Neuronal stem cell (in vitro differentiated cells): ENCODE data around the gene KCNJ6.

Experiments
- DNase-seq: peaks from one replicate; pipeline ENCODE4 v3.0.0-alpha.2; 2013; ENCODE audit warnings: low spot score
- H2AFZ ChIP-seq: one replicate; pipeline ENCODE4 v1.6.1; 2013; ENCODE audit warnings: mild to moderate bottlenecking, low read length, inconsistent platforms
- H2AK5ac ChIP-seq: 2 replicates; pipeline ENCODE4 v1.6.1; 2013; ENCODE audit warnings: low read depth, mild to moderate bottlenecking, inconsistent platforms, low read length, moderate library complexity, mixed read lengths
- H2BK120ac ChIP-seq: 2 replicates; pipeline ENCODE4 v1.6.1; 2013; ENCODE audit warnings: low read depth, mild to moderate bottlenecking, inconsistent platforms, low read length, moderate library complexity, mixed read lengths
- H2BK12ac ChIP-seq: one replicate; pipeline ENCODE4 v1.6.1; 2013; ENCODE audit warnings: low read length, inconsistent platforms
- H2BK15ac ChIP-seq: 2 replicates; pipeline ENCODE4 v1.6.1; 2013; ENCODE audit warnings: mild to moderate bottlenecking, low read length, inconsistent platforms, mixed read lengths
- H2BK5ac ChIP-seq: one replicate; pipeline ENCODE4 v1.6.1; 2013; ENCODE audit warnings: inconsistent platforms, mild to moderate bottlenecking, low read length, moderate library complexity
- H3K14ac ChIP-seq: one replicate; pipeline ENCODE4 v1.6.1; 2013; ENCODE audit warnings: low read length, inconsistent platforms
- H3K18ac ChIP-seq: 2 replicates; pipeline ENCODE4 v1.6.1; 2013; ENCODE audit warnings: low read length, inconsistent platforms
- H3K23ac ChIP-seq: 2 replicates; pipeline ENCODE4 v1.6.1; 2013; ENCODE audit warnings: low read depth, mild to moderate bottlenecking, mixed read lengths, low read length, inconsistent platforms; ENCODE audit not compliant: poor library complexity
- H3K27ac ChIP-seq: replicated peaks from 3 replicates; pipeline ENCODE4 v1.5.1; 2013; ENCODE audit warnings: low read length, inconsistent platforms
- H3K27me3 ChIP-seq, 3 experiments: 2 replicates each; pipeline ENCODE4 v1.6.1; 2013; ENCODE audit warnings: low read length in 3 of 3, mild to moderate bottlenecking in 2 of 3, inconsistent platforms in 1 of 3, low read depth in 1 of 3, mixed read lengths in 1 of 3, moderate library complexity in 1 of 3; ENCODE audit not compliant: control insufficient read depth in 3 of 3, insufficient read depth in 3 of 3
- H3K36me3 ChIP-seq, 2 donors: replicated peaks in 1 of 2; 2 replicates each; pipeline ENCODE4 v1.6.1; 2013; ENCODE audit warnings: low read length in 2 of 2; ENCODE audit not compliant: control insufficient read depth in 2 of 2, insufficient read depth in 2 of 2
- H3K4ac ChIP-seq: 2 replicates; pipeline ENCODE4 v1.6.1; 2013; ENCODE audit warnings: inconsistent platforms, mild to moderate bottlenecking, low read length, moderate library complexity
- H3K4me1 ChIP-seq, 2 donors: 1 replicate in 1 of 2; 2 replicates in 1 of 2; pipeline ENCODE4 v1.6.1; 2013; ENCODE audit warnings: low read length in 2 of 2, low read depth in 1 of 2; ENCODE audit not compliant: control insufficient read depth in 2 of 2, insufficient read depth in 1 of 2
- H3K4me2 ChIP-seq: one replicate; pipeline ENCODE4 v1.6.1; 2013; ENCODE audit warnings: mild to moderate bottlenecking, low read length, inconsistent platforms; ENCODE audit not compliant: insufficient read depth, poor library complexity, severe bottlenecking
- H3K4me3 ChIP-seq, 2 donors: 2 replicates each; pipeline ENCODE4 v1.5.1; 2013; ENCODE audit warnings: low read length in 2 of 2, mild to moderate bottlenecking in 2 of 2, inconsistent platforms in 1 of 2, moderate library complexity in 1 of 2
- H3K79me1 ChIP-seq: one replicate; pipeline ENCODE4 v1.6.1; 2013; ENCODE audit warnings: low read depth, mild to moderate bottlenecking, inconsistent platforms, low read length, moderate library complexity
- H3K9ac ChIP-seq: one replicate; pipeline ENCODE4 v1.6.1; 2013; ENCODE audit warnings: mild to moderate bottlenecking, low read depth, low read length, inconsistent platforms; ENCODE audit not compliant: poor library complexity
- H3K9me3 ChIP-seq, 2 donors: replicated peaks in 1 of 2; 2 replicates each; pipeline versions ENCODE3 to v1.6.1; 2013; ENCODE audit warnings: low read length in 2 of 2, mild to moderate bottlenecking in 2 of 2, inconsistent platforms in 1 of 2, low read depth in 1 of 2, mixed read lengths in 1 of 2, moderate library complexity in 1 of 2; ENCODE audit not compliant: control insufficient read depth in 2 of 2, insufficient read depth in 1 of 2
- H4K8ac ChIP-seq: one replicate; pipeline ENCODE4 v1.6.1; 2013; ENCODE audit warnings: low read depth, mild to moderate bottlenecking, inconsistent platforms, low read length, moderate library complexity
- H4K91ac ChIP-seq: one replicate; pipeline ENCODE4 v1.6.1; 2013; ENCODE audit warnings: low read length, low read depth, mild to moderate bottlenecking, inconsistent platforms; ENCODE audit not compliant: poor library complexity
- WGBS, 2 donors: extraction: QIAGEN DNeasy Blood & Tissue Kit; methylation state at CpG; one replicate each; pipeline ENCODE4 v1.1.7; 2013; ENCODE audit warnings: missing lambda C conversion rate in 2 of 2, mixed read lengths in 1 of 2; ENCODE audit not compliant: insufficient read length in 2 of 2, insufficient replicate concordance in 1 of 2; ENCODE audit errors: extremely low coverage in 2 of 2; 5-methylcytosine and 5-hydroxymethylcytosine counted together

Gene KCNJ6

DNA sequence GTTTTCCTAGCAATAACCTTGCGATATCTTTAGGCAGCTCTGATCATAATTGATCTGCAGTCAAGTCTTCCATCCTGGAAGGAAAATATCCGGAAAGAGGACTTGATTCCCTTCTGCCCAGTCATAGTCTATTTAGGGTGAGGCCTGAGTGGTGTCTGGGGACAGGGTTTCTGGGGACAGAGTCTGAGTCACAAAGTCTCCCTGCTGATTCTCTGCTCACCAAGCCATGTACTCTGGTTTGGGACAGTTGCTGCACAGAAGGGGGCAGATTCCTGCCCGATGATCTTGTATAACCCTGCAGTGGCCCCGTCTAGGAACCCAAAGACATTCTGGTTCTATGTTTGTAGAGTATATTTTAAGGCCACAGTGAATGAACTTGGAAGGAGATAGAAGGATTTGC, 178.8 kb downstream of the KCNJ6 start:
- Histone ChIP-seq H3K9me3 (no peaks in the 10 kb centered on the region), H3K27ac (no peak overlapping the region), H3K27me3 (no peaks in the 10 kb centered on the region), H3K36me3 (no peaks in the 10 kb centered on the region), H2BK15ac (no peak overlapping the region), H3K14ac (no peak overlapping the region), H3K79me1 (no peaks in the 10 kb centered on the region), H3K4me3 (no peak overlapping the region), H3K4me2 (no peak overlapping the region), H2AK5ac (no peak overlapping the region), H2BK5ac (no peak overlapping the region), H2AFZ (no peak overlapping the region), H2BK12ac (no peak overlapping the region), H3K23ac (no peak overlapping the region), H3K4me1 (no peaks in the 10 kb centered on the region), H3K9ac (no peak overlapping the region), H4K91ac (no peak overlapping the region), H4K8ac (no peak overlapping the region), H3K18ac (no peak overlapping the region), H2BK120ac (no peak overlapping the region), H3K4ac (no peak overlapping the region)
- DNase-seq = no peak
- WGBS, 2 donors = no CpG with 5 or more reads among the region's 4 CpGs

DNA sequence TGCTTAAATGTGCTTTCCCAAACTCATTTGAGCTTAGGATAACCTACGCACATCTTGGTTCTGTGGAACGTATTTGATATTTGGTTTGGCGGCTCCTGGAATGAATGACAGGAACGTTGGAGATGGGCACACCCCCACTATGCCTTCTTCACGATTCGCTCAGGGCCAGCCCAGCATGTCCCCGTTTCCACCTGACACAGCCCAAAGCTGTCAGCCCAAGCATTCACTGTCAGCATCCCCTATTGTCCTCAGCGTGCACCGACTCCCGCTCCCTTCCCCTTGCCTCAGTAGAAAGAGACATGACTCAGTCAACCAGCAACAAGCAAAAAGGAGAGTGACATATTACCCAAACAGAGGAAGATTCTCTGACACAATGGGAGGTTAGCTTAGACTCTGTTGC, 181.4 kb downstream of the KCNJ6 start:
- H2AK5ac ChIP-seq = no peak overlapping the region
- H2BK15ac ChIP-seq = no peak overlapping the region
- no peak overlapping the region for H2AFZ ChIP-seq
- H3K4me2 ChIP-seq = no peak overlapping the region
- H3K14ac ChIP-seq = no peak overlapping the region
- DNase-seq = no peak
- H2BK12ac ChIP-seq = no peak overlapping the region
- no peak overlapping the region for H3K23ac ChIP-seq
- no peak overlapping the region for H3K4ac ChIP-seq
- no CpG with 5 or more reads among the region's 10 CpGs for WGBS, 2 donors
- H3K36me3 ChIP-seq = no peaks in the 10 kb centered on the region
- H2BK120ac ChIP-seq = no peak overlapping the region
- no peaks in the 10 kb centered on the region for H3K79me1 ChIP-seq
- H4K91ac ChIP-seq = no peak overlapping the region
- no peak overlapping the region for H3K18ac ChIP-seq
- no peaks in the 10 kb centered on the region for H3K27me3 ChIP-seq
- H3K27ac ChIP-seq = no peak overlapping the region
- H3K4me3 ChIP-seq = no peak overlapping the region
- H3K9ac ChIP-seq = no peak overlapping the region
- no peak overlapping the region for H4K8ac ChIP-seq
- H3K4me1 ChIP-seq = peaks cover 0 to 2% of the 10 kb centered on the region in 2 donors
- H2BK5ac ChIP-seq = no peak overlapping the region
- H3K9me3 ChIP-seq = peaks cover 0 to 2% of the 10 kb centered on the region in 2 donors

DNA sequence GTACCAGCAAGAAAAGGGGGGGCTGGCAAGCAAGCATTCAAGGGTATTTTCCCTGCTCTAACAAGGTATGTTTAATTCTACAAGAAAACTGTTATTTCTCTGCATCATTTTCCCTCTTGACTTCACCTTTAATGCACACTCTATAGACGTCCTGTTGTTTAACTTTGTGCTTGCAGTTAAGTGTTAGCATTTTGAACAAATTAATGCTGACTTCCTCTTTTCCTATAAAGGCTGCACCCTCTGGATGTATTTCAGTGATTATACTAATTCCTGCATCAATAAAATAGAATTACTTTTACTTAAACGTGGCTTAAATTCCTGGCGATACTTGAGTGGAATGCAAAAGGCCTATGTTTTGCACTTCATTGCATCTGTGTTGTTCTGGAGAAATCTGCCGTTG, 183.3 kb downstream of the KCNJ6 start:
- no peak overlapping the region for H2BK15ac ChIP-seq
- H2BK12ac ChIP-seq = no peak overlapping the region
- no peak overlapping the region for H3K23ac ChIP-seq
- no peak overlapping the region for H2BK120ac ChIP-seq
- H3K27me3 ChIP-seq = no peaks in the 10 kb centered on the region
- no peak overlapping the region for H2AFZ ChIP-seq
- H4K8ac ChIP-seq = no peak overlapping the region
- H3K9ac ChIP-seq = no peak overlapping the region
- WGBS, 2 donors = no CpG with 5 or more reads among the region's 4 CpGs
- no peak overlapping the region for H3K14ac ChIP-seq
- no peak overlapping the region for H3K18ac ChIP-seq
- H3K4me2 ChIP-seq = no peak overlapping the region
- H3K27ac ChIP-seq = no peak overlapping the region
- peaks cover 0 to 2% of the 10 kb centered on the region in 2 donors for H3K9me3 ChIP-seq
- no peaks in the 10 kb centered on the region for H3K36me3 ChIP-seq
- H3K4ac ChIP-seq = no peak overlapping the region
- H2BK5ac ChIP-seq = no peak overlapping the region
- no peak overlapping the region for H4K91ac ChIP-seq
- no peaks in the 10 kb centered on the region for H3K79me1 ChIP-seq
- peaks cover 0 to 2% of the 10 kb centered on the region in 2 donors for H3K4me1 ChIP-seq
- H3K4me3 ChIP-seq = no peak overlapping the region
- no peak overlapping the region for H2AK5ac ChIP-seq
- DNase-seq = no peak

DNA sequence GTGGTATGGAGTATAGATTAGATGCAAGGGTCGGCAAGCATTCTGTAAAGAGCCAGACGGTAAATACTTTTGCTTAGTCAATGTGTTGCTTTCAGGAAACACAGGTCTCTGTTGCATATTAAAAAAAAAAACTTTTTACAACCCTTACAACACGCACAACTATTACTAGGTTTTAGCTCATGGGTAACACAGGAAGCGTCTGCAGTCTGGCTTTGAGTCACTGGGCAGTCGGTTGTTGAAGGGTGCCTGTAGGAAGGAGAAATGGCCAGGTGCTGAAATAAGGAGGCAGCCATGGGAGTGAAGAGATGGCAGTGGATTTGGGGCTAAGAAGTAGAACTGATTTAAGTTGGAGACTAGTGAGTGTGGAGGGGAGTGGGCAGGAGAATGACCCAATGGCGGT, 192.1 kb downstream of the KCNJ6 start:
- no CpG with 5 or more reads among the region's 6 CpGs for WGBS, 2 donors
- no peak overlapping the region for H2BK12ac ChIP-seq
- H3K4me2 ChIP-seq = no peak overlapping the region
- no peaks in the 10 kb centered on the region for H3K79me1 ChIP-seq
- no peaks in the 10 kb centered on the region for H3K4me1 ChIP-seq
- no peak overlapping the region for H3K27ac ChIP-seq
- H3K27me3 ChIP-seq = no peaks in the 10 kb centered on the region
- H3K36me3 ChIP-seq = no peaks in the 10 kb centered on the region
- H2BK5ac ChIP-seq = no peak overlapping the region
- no peak for DNase-seq
- no peak overlapping the region for H3K23ac ChIP-seq
- no peak overlapping the region for H2AK5ac ChIP-seq
- H3K18ac ChIP-seq = no peak overlapping the region
- H3K4me3 ChIP-seq = no peak overlapping the region
- no peak overlapping the region for H3K14ac ChIP-seq
- H3K4ac ChIP-seq = no peak overlapping the region
- no peak overlapping the region for H2AFZ ChIP-seq
- H3K9ac ChIP-seq = no peak overlapping the region
- no peak overlapping the region for H4K8ac ChIP-seq
- no peak overlapping the region for H2BK15ac ChIP-seq
- H2BK120ac ChIP-seq = no peak overlapping the region
- H3K9me3 ChIP-seq = no peaks in the 10 kb centered on the region
- no peak overlapping the region for H4K91ac ChIP-seq
